ENCODE results near the gene CAGE1. TPM values are rescaled to one million over a fixed set of nuclear protein-coding genes. Genes with fewer than 3 reads are reported as not detected.
"Not testable (repeated sequence)": the region's sequence is repeated elsewhere in the genome, so short reads cannot be mapped to it uniquely, and the experiment has no call there.

The CAGE1 gene
- polyA plus RNA-seq, 1 donor (not counting 4 experiments of a cell fraction or from before 2014, with no cell fraction given) = 0.04 TPM

- FAIRE-seq; H3K4me3 ChIP-seq (ENCODE audit: control insufficient read depth in 2 of 3, extremely low read depth in 1 of 3, insufficient read depth in 2 of 3, low read depth in 1 of 3, low read length in 3 of 3); H3K27ac ChIP-seq (ENCODE audit: control insufficient read depth, insufficient read depth, low read length): not testable (repeated sequence)
Measured at GRCh38 chr6:7339007-7339732, 50.4 kb downstream of the CAGE1 start.

GRCh38 chr6:7338031-7338430 is 51.5 kb downstream of the CAGE1 start:
- Histone ChIP-seq H3K79me2 (ENCODE audit: control insufficient read depth, insufficient read depth, low read length) (no peaks in the 10 kb centered on the region), H3K27me3 (ENCODE audit: control insufficient read depth, extremely low read depth, insufficient read depth, low read length) (no peaks in the 10 kb centered on the region), H3K9ac (ENCODE audit: control insufficient read depth, extremely low read depth, insufficient read depth, low read length) (no peak overlapping the region), H2AFZ (ENCODE audit: control insufficient read depth, low read length) (no peak overlapping the region), H3K4me2 (ENCODE audit: control insufficient read depth, extremely low read depth, insufficient read depth, low read depth, low read length) (no peak overlapping the region), H3K4me1 (ENCODE audit: control insufficient read depth, extremely low read depth, insufficient read depth, low read length) (peaks cover 2% of the 10 kb centered on the region), H4K20me1 (ENCODE audit: control insufficient read depth, extremely low read depth, insufficient read depth, low read length) (no peaks in the 10 kb centered on the region), H3K9me3 (ENCODE audit: control insufficient read depth, low read depth, low read length) (no peaks in the 10 kb centered on the region), H3K27ac (ENCODE audit: control insufficient read depth, insufficient read depth, low read length) (no peak overlapping the region), H3K4me3 (ENCODE audit: control insufficient read depth in 2 of 3, extremely low read depth in 1 of 3, insufficient read depth in 2 of 3, low read depth in 1 of 3, low read length in 3 of 3) (no peak overlapping the region), H3K9me1 (ENCODE audit: control insufficient read depth, extremely low read depth, insufficient read depth, low read length) (no peaks in the 10 kb centered on the region), H3K36me3 (ENCODE audit: control insufficient read depth in 2 of 2, extremely low read depth in 1 of 2, insufficient read depth in 2 of 2, low read length in 2 of 2) (no peaks in the 10 kb centered on the region)
- DNase-seq (ENCODE audit: low read depth, low spot score) = no peak
- FAIRE-seq = no peak
- dilution Hi-C loops (cut with MboI; ENCODE audit: extremely low pct_ligation_motif_present, low sequenced_read_pairs) = no loop called here
- TF ChIP-seq CTCF (optimal IDR thresholded peaks at IDR 0.05 in 1 of 3, IDR thresholded peaks at IDR 0.05 in 1 of 3, conservative IDR thresholded peaks at IDR 0.05 in 1 of 3; ENCODE audit: extremely low read depth in 1 of 3, insufficient read depth in 2 of 3, low read length in 3 of 3) = no peak
- no peak for TF ChIP-seq EZH2 (IDR thresholded peaks at IDR 0.05; ENCODE audit: low read length)

More at GRCh38 chr6:7339007-7339732, 50.4 kb downstream of the CAGE1 start:
- H3K36me3 ChIP-seq (ENCODE audit: control insufficient read depth in 2 of 2, extremely low read depth in 1 of 2, insufficient read depth in 2 of 2, low read length in 2 of 2); dilution Hi-C loops (cut with MboI; ENCODE audit: extremely low pct_ligation_motif_present, low sequenced_read_pairs); H3K4me1 ChIP-seq (ENCODE audit: control insufficient read depth, extremely low read depth, insufficient read depth, low read length); DNase-seq (ENCODE audit: low read depth, low spot score); H3K9me3 ChIP-seq (ENCODE audit: control insufficient read depth, low read depth, low read length); H3K27me3 ChIP-seq (ENCODE audit: control insufficient read depth, extremely low read depth, insufficient read depth, low read length); H3K79me2 ChIP-seq (ENCODE audit: control insufficient read depth, insufficient read depth, low read length); H3K9ac ChIP-seq (ENCODE audit: control insufficient read depth, extremely low read depth, insufficient read depth, low read length); H4K20me1 ChIP-seq (ENCODE audit: control insufficient read depth, extremely low read depth, insufficient read depth, low read length); H3K9me1 ChIP-seq (ENCODE audit: control insufficient read depth, extremely low read depth, insufficient read depth, low read length); H2AFZ ChIP-seq (ENCODE audit: control insufficient read depth, low read length); H3K4me2 ChIP-seq (ENCODE audit: control insufficient read depth, extremely low read depth, insufficient read depth, low read depth, low read length): not testable (repeated sequence)
- peak; percentile 24 to 55 (median 36) for TF ChIP-seq CTCF (optimal IDR thresholded peaks at IDR 0.05 in 1 of 3, IDR thresholded peaks at IDR 0.05 in 1 of 3, conservative IDR thresholded peaks at IDR 0.05 in 1 of 3; ENCODE audit: extremely low read depth in 1 of 3, insufficient read depth in 2 of 3, low read length in 3 of 3)

Data from keratinocyte (primary cell).